Retina (tissue), 1 donor: Measurements from ENCODE around the gene GOLGA6A.
"Not testable (repeated sequence)": the region's sequence is repeated elsewhere in the genome, so short reads cannot be mapped to it uniquely, and the experiment has no call there.

Experiments used
- DNase-seq: peaks from one replicate; pipeline ENCODE4 v3.0.0-alpha.2; 2016

The GOLGA6A gene

GRCh38 chr15:74052271-74053260, 29.8 kb downstream of the GOLGA6A start:
- DNase-seq, result not testable (repeated sequence)

DNA sequence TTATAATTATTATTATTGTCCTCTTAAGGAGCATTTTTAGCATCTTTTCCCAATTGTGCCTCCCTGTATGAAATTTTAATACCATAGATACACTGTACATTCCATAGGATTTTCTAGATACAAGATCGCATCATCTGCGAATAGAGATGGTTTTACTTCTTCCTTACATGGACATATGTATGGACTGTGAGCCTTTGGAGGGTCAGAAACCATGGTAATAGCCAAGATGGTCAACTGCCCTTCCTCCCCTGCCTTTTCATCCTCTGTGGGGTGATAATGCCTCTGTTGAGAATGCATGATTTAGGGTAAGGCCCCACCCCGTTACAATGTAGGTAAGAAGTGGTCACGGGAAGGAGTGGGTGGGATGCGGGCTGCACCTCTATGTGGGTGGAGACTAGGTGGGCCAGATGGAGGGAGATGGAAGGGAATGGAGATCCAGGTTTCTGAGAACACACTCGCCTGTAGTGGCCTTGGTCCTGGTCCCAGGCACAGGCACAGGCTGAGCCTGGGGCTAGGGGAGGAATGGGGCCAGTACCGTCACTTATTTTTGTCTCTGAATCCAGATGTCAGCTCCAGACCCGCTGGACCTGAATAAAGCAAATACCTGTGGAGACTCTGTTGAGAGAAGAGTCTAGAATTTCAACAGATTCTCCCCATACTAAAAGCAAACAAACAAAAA, 31.7 kb downstream of the GOLGA6A start:
- DNase-seq, result no peak

- DNase-seq, result peak; percentile 59
Observed at GRCh38 chr15:74050127-74050526, 32.2 kb downstream of the GOLGA6A start.

- DNase-seq, result no peak
Observed at GRCh38 chr15:74046275-74046674, 36.1 kb downstream of the GOLGA6A start.

DNA sequence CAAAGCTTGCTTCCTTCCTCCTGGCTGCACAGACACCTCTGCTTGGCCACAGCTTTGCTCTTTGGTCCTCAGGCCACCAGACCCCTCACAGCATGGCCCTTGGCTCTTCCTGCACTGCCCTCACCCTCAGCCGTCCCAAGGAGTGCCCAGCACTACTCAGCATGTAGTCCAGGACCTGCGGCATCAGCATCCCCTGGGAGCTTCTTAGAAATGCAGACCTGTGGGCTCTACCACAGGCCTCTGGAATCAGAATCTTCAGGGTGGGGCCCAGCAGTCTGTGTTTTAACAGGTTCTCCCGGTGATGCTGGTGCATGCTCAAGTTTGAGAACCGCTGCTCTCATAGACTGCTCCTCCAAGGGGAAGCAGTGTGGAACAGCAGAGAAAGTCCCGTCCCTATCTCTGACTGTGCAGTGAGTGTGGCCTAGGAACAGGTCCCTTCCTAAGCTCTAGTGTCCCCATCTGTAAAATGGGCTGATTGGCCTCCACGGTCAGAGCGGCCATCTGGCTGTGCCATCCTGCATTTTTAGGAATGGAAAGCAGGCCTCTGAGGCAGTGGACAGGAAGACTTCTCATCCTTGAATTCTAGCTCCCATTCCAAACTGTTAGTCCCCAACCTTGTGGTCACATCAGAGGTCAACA, 36.6 kb downstream of the GOLGA6A start:
- no peak for DNase-seq

GRCh38 chr15:74045184-74045583, 37.2 kb downstream of the GOLGA6A start:
- no peak for DNase-seq

- no peak for DNase-seq
Observed at GRCh38 chr15:74044267-74045110, 37.9 kb downstream of the GOLGA6A start.

- DNase-seq, result no peak
Observed at GRCh38 chr15:74043425-74044266, 38.7 kb downstream of the GOLGA6A start.

DNA sequence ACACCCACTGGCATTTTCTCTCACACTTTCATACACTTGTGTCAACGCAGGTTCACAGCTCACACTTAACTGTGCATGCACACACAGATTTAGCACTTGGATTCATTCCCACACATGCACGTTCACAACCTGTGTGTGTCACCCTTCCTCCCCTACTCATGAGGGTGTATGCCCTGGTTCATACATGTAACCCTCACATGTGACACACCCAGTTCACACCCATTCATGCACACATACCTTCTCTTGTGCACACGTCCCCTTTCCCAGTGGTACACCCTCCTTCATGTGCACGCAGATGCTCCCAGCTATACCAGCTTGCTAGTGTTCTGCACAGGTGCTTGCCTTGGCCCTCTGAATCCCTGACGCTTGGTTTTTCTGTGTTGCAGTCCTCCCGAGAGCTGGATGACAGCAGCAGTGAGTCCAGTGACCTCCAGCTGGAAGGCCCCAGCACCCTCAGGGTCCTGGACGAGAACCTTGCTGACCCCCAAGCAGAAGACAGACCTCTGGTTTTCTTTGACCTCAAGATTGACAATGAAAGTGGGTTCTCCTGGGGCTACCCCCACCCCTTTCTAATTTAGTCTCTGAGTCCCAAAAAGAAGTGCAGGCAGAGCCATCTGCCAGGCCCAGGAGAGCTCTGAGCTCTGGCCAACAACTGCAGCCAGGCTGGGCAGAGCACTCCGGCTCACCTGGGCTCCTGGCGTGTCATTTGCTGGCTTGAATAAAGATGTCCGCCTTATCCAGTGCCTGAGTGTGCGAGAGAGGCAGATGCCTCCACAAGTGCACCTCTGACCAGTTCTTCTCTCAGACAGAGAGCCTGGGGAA, 39.5 kb downstream of the GOLGA6A start:
- no peak for DNase-seq

GRCh38 chr15:74041777-74042435, 40.4 kb downstream of the GOLGA6A start:
- no peak for DNase-seq

DNA sequence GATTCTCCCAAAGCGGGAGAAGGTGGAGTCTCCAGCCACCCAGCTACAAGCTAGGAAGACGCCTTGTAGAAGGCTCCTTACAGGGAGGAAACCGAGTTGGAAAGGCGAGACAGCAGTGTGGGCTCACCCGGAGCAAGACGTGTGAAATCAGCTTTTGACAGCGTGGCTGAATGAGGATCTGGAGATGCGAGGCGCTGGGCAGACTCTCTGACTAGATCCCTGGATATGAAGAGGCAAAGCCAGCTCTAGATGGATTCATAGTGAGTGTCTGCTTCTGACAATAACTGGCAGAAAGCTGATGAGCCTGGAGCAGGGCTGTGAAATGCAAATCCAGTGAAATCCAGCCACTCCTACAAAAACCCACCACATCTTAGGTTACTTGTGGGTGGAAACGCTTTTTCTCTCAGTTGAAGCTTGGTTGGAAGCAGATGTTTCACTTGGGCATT, 41.0 kb downstream of the GOLGA6A start:
- DNase-seq, result no peak

DNA sequence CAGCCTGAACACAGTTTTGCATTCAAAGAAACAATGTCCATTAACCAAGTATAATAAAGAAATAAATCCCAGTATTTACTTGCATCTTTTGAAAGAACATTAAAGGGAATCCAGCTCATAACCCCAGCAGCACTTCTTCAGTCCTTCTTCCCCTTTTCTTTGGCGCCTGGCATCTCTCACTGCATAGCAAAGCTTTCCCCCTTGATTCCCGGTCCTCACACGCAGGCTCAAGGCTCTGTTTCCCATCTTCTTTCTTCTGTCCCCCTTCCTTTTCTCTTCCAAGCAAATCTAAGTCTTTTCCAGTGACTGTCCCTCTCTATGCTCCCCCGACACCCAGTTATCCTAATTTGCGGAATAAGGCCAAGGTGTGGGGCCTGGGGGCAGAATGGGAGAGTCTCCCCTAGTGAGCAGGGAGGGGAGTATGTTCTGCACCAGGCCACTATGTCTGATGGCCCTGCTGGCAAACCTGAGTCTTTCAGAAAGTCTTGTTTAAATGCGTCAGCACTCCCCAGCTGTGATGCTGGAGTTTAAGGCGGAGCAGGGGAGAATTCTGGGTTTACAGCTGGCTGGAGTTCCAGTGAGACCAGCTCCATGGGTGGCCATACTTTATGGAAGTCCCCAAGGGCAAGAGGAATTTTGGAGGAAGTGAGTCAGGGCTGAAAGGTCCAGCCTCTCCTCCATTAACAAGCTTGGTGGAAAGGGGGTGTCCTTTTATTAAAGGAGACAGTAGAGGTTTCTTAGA, 42.1 kb downstream of the GOLGA6A start:
- DNase-seq, result no peak

GRCh38 chr15:74039656-74040010, 42.7 kb downstream of the GOLGA6A start:
- no peak for DNase-seq

- DNase-seq, result no peak
Observed at GRCh38 chr15:74038707-74039655, 43.4 kb downstream of the GOLGA6A start.

GRCh38 chr15:74037171-74038117, 44.9 kb downstream of the GOLGA6A start:
- DNase-seq, result no peak

DNA sequence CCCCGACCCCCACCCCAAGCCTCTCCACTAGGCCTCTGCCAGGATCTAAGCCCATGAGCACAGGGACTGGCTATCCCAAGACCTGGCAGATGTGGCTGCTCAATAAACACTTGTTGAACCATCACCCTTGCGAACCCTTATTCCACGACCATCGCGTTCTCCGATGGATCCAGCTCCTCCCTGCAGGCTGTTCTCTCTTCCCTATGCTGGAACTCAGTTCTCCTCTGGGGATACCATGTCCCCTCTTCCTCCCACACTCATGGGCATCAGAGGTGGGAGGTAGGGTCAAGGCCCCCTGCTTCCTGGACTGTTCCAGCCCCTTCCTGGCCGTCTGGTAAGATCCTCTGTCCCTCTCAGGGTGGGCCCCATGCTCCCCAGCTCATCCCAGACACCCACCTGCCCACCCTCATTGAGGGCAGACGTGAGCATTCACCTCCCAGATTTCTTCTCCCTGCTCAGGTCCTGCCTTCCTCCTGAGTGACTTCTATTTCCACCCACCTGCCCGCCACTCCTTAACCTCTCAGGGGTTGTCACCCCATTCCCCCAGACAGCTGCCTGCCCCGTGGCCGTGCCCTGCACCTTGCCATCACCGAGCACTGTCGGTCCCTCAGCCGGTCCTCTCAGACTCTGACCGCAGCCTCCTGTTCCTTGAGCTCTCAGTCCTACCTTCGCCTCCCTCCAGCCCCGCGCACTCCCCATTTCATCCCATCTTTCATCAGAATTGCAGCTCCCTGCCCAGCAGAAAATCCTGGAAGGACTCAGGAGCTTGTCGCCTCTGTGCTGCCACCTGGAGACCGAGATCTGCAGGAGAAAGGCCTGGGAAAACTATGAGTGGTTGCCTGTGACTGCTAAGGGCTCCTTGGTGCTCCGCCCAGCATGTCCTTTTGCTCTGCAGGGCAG, 45.8 kb downstream of the GOLGA6A start:
- peak; percentile 65 for DNase-seq
